GM15510 (cell line): ENCODE measurements around the gene PAM.

ENCODE experiments used
- POLR2A ChIP-seq: IDR thresholded peaks from 3 replicates; pipeline ENCODE4 v1.6.1; 2011; ENCODE audit warnings: borderline replicate concordance; ENCODE audit not compliant: insufficient read length; ENCODE audit errors: extremely low read depth

The PAM gene

GRCh38 chr5:103006921-103007320 is 251.8 kb downstream of the PAM start:
- no peak for TF ChIP-seq POLR2A

- no peak for TF ChIP-seq POLR2A
These were observed 255.1 kb downstream of the PAM start for GRCh38 chr5:103010168-103010567.

GRCh38 chr5:103013933-103014552 is 258.9 kb downstream of the PAM start:
- TF ChIP-seq POLR2A = no peak

GRCh38 chr5:103014983-103015382 is 259.9 kb downstream of the PAM start:
- TF ChIP-seq POLR2A = no peak

GRCh38 chr5:103016167-103016566 is 261.1 kb downstream of the PAM start:
- no peak for TF ChIP-seq POLR2A

GRCh38 chr5:103019804-103020203 is 264.7 kb downstream of the PAM start:
- no peak for TF ChIP-seq POLR2A

GRCh38 chr5:103021314-103021713 is 266.2 kb downstream of the PAM start:
- no peak for TF ChIP-seq POLR2A

- no peak for TF ChIP-seq POLR2A
These were observed 272.2 kb downstream of the PAM start for GRCh38 chr5:103027267-103027666.

- TF ChIP-seq POLR2A = no peak
These were observed 276.5 kb downstream of the PAM start for GRCh38 chr5:103031607-103032006.

GRCh38 chr5:103033696-103034095 is 278.6 kb downstream of the PAM start:
- no peak for TF ChIP-seq POLR2A

GRCh38 chr5:103034662-103035392 is 279.7 kb downstream of the PAM start:
- TF ChIP-seq POLR2A = no peak

- no peak for TF ChIP-seq POLR2A
These were observed 280.6 kb downstream of the PAM start for GRCh38 chr5:103035701-103036100.

- TF ChIP-seq POLR2A = no peak
These were observed 281.5 kb downstream of the PAM start for GRCh38 chr5:103036601-103037000.

GRCh38 chr5:103037673-103038455 is 282.8 kb downstream of the PAM start:
- TF ChIP-seq POLR2A = no peak

GRCh38 chr5:103041071-103041676 is 286.1 kb downstream of the PAM start:
- no peak for TF ChIP-seq POLR2A
